GM19238 (cell line): Measurements from ENCODE around the gene EBPL.
"Not testable (repeated sequence)": the region's sequence is repeated elsewhere in the genome, so short reads cannot be mapped to it uniquely, and the experiment has no call there.

Experiments
- DNase-seq: peaks from one replicate; pipeline ENCODE4 v3.0.0; 2011; ENCODE audit warnings: low spot score; ENCODE audit not compliant: insufficient read length

Gene EBPL

DNA sequence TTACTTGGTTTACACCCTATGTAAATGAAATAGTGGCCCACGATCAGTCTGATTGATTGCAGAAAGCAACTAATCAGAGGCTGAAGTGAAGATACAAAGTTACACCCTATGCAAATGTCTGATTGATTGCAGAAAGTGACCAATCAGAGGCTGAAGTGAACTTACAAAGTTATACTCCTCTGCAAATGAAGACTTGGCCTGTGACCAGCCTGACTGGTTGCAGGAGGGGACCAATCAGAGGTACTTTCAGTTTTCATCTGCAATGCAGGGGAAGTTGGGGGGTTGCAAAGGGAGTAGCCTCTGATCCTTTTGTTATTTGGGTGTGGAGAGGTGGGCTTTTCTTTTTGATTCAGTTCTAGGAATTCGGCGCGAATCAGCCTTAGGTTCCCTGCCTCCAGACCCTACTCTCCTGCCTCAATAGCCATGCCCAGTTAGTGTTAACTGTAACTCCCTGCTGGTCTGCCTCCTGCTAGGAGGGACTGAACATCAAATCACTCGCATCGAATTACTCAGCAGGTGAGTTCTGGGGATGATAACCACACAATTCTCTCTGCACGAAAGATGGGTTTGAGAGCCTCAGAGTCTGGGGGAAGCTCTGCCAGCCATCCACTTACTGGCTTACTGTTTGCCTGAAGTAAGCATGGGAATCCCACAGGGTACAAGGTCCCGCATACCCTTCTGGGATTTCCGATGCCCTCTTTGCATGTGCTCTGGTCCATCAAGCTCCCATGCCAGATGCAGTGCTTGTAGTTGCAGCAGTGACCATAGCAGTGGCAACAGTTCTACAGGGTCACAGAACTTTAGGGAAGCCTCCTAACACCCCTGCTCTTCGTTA lies 55.5 kb downstream of the EBPL start:
- DNase-seq: no peak

DNA sequence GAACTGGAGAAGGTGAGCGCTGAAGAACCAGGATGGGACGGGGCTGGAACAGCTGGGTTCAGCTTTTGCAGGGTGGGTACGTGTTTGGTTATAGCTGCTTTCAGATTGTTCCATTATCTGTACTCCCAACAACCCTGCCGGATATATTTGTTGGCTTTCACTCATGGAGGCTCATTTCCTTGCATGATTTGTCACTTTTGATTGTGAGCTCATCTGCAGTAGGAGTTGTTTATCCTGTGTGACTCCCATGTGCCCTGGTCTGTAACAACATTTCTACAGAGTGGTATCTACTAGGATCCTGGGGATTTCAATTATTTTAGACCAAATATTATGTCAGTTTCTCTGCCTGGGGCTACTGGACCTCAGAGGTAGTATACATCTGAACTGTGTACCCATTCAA lies 57.6 kb downstream of the EBPL start:
- no peak for DNase-seq

DNA sequence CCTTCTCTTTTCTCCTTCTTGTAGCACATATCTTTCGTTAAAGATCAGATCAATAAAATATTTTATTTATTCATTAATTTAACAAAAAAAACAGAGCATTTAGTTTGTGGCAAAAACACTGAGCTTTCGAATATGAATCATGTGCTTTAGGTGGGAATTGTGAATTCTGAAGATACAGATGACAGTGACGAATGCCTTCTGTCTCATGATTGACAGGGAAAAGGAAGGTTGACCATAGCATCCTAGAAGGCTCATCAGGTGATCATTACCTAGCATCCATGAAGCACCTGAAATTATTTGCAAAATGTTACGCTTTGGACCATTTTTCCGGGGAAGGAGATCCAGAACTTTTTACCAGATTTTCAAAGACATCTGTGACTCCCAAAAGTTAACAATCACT lies 59.1 kb downstream of the EBPL start:
- no peak for DNase-seq

DNA sequence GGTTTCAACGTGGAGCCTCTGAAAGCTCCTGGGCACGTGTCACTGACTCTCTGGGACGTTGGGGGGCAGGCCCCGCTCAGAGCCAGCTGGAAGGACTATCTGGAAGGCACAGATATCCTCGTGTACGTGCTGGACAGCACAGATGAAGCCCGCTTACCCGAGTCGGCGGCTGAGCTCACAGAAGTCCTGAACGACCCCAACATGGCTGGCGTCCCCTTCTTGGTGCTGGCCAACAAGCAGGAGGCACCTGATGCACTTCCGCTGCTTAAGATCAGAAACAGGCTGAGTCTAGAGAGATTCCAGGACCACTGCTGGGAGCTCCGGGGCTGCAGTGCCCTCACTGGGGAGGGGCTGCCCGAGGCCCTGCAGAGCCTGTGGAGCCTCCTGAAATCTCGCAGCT lies 60.7 kb downstream of the EBPL start:
- no peak for DNase-seq

DNA sequence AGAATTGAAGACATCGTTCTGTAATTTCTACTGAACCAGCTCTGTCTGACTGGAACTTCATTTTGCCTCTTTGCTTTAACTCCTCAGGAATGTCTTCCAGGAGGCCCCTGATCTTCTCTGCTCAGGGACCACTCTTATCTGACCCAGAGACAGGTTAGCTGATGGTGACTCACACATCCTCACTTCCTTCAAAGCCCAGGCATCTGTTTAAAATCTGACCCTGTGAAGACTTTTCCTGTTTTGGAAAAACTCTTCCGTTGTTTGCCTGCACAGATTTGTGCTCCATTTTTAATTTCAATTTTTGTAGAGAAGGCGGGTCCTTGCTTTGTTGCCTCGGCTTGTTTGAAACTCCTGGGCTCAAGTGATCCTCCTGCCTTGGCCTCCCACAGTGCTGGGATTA lies 61.3 kb downstream of the EBPL start:
- no peak for DNase-seq

DNA sequence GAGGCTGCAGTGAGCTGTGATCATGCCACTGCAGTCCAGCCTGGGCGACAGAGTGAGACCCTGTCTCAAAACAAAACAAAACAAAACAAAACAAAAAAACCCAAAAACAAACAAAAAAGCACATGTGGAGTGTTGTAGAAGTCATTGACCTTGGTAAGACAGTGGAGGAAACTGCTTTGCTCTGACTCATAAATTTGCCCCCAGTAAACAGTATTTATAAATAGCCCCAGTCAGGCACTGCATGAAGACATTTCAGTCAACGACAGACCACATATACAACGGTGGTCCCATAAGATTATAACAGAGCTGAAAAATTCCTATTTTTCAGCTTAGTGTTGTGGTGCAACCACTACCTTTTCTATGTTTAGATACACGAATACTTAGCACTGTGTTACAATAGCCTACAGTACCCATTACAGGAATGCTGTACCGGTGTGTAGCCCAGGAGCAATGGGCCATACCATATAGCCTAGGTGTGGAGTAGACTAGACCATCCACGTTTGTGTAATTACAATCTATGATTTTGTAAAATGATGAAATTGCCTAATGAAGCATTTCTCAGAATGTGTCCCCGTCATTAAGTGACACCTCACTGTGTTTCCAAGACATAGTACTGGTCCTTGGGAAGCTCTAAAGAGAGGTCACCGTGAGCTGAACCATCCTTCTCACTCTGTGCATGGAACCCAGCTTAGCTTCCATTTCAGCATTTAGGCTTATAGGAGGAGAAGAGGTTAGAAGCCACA lies 61.9 kb downstream of the EBPL start:
- no peak for DNase-seq

DNA sequence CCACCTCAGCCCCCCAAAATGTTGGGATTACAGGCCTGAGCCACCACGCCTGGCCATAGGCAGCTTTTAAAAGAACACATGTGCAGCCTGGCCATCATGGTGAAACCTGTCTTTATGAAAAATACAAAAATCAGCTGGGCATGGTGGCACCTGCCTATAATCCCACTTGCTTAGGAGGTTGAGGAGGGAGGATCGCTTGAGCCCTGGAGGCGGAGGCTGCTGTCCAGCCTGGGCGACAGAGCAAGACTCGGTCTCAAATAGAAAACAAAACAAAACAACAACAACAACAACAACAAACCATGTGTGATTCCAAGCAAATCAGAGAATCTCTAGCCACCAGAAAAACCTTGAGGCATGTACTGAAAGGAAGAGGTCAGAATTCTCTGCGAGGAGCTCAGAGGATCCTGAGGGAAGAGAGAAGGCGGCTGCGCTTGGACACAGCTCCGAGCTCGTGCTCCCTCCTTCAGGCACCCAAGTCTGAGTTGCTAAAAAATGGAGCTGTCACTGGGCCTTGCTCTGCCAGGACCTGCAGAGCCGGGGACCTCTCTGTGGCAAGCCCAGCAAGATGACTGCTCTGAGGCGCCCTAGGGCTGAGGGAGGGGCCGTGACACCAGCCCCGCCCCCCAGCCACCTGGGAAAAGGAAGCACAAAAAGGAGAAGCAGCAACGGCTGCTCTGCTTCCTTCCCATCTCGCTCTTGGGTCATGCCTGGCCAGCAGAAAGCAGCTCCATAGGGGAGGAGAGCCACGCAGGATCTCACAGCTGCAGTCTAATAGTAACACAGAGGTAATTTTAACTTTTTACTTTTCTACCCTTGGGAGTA lies 63.2 kb downstream of the EBPL start, which contains the start of gene ARL11:
TSS of gene ARL11 (plus strand) at position 677 of the 822 bp plus-strand sequence. CDS start 1,941 bp downstream, outside the sequence.
- DNase-seq: peak; percentile 80

DNA sequence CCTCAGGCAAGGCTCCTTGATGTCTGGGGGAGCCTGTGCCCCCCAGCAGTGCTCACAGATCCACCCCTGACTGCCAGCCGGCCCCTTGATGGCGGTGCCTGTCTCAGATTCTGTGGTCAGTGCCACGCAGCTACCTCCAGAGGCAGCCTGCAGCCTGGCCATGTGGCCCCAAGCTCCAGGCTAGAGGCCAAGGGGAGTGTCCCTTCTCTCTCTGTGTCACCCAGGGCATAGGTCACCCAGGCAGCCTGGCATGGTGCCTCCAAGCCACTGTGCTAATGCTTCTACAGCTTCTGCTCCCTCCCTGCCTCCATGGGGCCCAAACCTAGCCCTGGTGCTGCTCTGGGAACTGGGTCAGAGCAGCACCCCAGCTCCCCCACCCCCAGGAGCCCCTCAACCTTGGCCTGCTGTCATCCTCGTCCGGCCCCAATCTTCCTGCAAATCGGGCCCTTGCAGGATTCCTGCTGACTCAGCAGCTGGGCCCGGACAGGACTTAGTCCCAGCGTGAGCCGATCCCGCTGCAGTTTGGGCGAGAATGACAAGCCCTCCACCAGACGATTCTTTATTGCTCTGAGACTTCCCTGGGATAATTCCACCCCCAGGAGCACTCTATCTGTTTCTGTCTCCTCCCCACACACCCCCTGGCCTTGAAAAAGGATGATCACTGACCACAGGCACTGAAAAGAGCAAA lies 65.8 kb downstream of the EBPL start:
- DNase-seq: no peak

DNA sequence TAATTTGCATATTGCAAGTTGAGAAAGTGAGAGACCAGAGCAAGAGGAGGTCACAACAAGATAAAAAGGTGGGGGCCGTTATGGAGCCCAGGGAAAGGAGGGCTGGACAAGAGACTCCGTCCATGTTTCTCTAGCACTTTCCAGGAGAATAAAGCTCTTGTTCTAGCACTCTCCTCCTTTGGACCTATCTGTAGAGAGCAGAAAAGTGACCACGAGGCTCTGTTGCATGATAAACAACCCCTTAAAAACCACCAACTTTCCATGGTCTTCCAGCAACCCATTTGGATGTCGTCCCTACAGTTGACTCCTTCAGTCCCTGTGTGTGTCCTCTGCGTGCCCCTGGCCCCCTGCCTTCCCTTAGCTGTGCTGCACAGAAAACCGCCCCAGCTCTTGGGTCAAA lies 67.1 kb downstream of the EBPL start:
- DNase-seq: no peak

DNA sequence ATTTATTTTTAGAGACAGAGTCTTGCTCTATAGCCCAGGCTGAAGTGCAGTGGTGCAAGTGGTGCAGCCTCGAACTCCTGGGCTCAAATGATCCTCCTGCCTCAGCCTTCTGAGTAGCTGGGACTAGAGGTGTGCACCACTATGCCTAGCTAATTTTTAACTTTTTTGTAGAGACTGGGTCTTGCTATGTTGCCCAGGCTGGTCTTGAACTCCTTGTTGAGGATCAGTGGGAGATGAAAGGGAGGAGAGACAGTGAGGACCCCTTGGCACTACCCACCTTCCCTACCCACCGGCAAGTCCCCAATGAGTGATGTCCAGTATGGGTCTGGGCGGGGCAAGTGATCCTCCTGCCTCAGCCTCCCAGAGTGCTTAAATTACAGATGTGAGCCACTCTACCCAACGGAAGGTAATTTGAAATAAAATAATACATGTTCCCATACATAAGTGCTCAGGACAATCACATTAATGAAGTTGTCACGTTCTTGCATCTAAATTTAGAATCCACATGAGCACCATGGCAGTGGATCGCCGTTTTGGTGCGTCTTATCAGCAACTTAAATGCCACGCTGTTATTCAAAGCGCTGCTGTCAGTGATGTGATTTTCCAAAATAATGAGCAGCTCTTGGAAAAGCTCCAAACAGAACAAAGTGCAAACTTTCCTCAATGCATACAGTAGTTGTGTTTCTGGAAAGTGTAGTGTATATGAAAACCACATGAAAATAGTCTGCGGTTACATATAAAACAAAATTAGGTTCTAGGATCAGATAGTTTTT lies 68.9 kb downstream of the EBPL start:
- no peak for DNase-seq

DNA sequence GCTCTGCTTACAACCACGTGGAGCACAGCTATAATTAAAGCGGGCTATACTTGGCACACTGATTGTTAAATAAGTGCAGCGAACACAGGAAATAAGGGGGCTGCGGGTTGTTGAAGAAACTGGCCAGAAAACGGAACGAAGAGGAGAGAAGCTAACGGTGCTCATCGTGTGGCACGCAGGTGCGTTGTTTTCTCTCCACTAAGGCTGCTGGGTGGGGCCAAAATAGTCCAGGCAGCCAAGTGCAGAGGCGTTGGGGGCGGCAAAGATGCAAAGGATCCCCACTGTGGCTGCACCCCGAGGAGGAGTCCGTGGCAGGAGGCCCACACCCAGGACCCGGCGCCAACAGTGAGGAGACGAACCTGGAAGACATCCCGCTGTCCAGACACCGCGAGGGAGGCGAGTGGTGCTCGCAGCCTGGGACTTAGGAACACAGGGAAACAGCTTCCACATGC lies 71.1 kb downstream of the EBPL start:
- peak; percentile 34 for DNase-seq

DNA sequence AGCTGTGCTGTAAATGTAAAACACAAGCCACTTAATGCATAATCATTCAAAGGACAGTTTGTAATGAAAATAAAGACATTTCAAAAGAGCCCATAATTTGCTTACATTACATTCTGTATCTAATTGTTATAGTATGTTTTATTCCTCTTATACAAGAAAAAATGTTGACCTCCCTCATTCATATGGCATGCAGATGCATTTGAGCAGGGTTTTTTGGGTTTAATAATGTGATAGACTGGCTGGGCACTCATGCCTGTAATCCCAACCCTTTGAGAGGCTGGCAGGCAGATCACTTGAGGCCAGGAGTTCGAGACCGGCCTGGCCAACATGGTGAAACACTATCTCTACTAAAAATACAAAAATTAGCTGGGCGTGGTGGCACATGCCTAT lies 74.6 kb downstream of the EBPL start:
- no peak for DNase-seq

DNA sequence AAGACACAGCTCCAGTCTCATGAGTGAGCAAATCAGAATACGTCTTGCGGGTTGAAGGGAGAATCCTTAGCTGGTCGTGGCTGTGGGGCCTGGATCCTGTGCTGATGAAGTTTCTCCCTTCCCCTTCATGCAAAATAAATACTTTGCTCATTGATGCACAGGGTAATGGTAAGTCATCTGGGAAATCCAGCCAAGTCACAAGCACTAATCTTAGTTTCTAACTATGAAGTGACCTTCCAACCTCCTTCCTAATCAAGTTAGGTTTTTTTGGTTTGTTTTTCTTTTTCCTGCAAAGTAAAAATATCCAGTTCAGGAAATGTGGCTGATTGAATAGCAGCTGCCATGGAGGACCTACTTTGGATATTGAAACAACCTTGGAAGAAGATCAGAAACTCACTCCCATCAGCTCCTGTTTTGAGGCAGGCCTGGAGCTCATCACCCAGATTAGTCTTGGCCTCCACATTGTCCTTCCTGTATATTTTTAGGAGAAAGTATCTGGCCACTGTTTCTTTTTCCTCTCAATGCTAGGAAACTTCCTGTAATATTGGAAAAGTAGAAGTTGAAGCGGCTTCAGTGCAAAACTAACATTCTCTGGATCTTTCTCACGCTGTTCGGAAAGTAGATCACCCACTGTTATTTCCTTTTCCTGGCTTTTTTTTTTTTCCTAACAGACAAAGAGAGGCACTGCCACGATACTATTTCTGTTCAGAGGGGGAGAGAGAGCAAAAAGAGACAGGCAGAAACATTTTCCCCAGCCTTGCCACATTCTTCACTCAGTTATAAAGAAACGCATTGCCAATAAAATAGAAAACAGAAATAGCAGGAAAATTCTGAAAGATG lies 75.2 kb downstream of the EBPL start:
- DNase-seq: no peak

DNA sequence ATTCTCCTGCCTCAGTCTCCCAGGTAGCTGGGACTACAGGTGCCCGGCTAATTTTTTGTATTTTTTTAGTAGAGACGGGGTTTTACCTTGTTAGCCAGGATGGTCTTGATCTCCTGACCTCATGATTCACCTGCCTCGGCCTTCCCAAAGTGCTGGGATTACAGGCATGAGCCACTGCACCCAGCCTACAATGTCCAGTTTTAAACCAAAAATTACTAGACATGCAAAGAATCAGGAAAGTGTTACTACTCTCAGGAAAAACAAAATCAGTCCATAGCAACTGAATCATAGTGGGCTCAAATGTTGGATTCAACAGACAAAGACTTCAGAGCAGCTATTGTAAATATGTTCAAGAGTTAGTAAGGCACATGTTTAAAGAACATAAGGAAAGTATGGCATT lies 79.2 kb downstream of the EBPL start:
- DNase-seq: not testable (repeated sequence)
